Measurements from ENCODE around the gene BPI. TPM values are rescaled to one million over a fixed set of nuclear protein-coding genes. Genes with fewer than 3 reads are reported as not detected.

BPI gene
- total RNA-seq, 2 experiments from 2014 or later, result 0.14 TPM; not detected in 1

GRCh38 chr20:38342713-38343310, 38.9 kb downstream of the BPI start:
- Histone ChIP-seq H3K4me3 (ENCODE audit: low read length) (no peak overlapping the region), H3K36me3 (ENCODE audit: insufficient read depth, low read length) (no peaks in the 10 kb centered on the region), H3K9me3 (ENCODE audit: control insufficient read depth in 1 of 2, insufficient read depth in 1 of 2, low read length in 2 of 2) (peaks cover 4% of the 10 kb centered on the region in 2 experiments), H3K27ac (ENCODE audit: low read depth in 1 of 2, low read length in 2 of 2) (no peak overlapping the region), H3K27me3 (ENCODE audit: control insufficient read depth in 1 of 2, insufficient read depth in 2 of 2, low read length in 2 of 2) (peaks cover 2 to 3% of the 10 kb centered on the region in 2 experiments), H3K4me1 (ENCODE audit: insufficient read depth, low read length) (no peaks in the 10 kb centered on the region)
- ChIA-PET CTCF (no interaction called here), POLR2A (no interaction called here)
- ATAC-seq (ENCODE audit: poor library complexity) (no peak), DNase-seq (no peak)
- H3K4me3 Mint-ChIP-seq, result no peak overlapping the region
- H3K27ac Mint-ChIP-seq, result no peak overlapping the region
- H3K9me3 Mint-ChIP-seq, result no peaks in the 10 kb centered on the region
- H3K4me1 Mint-ChIP-seq (ENCODE audit: low read depth), result no peaks in the 10 kb centered on the region
- peaks cover 12% of the 10 kb centered on the region for H3K27me3 Mint-ChIP-seq
- intact Hi-C loops (cut with DNase I, micrococcal nuclease), result no loop called here
- no peak for TF ChIP-seq CTCF (IDR thresholded peaks at IDR 0.05)
- no peaks in the 10 kb centered on the region for H3K36me3 Mint-ChIP-seq (ENCODE audit: low read depth)

- Histone ChIP-seq H3K36me3 (ENCODE audit: insufficient read depth, low read length) (no peaks in the 10 kb centered on the region), H3K9me3 (ENCODE audit: control insufficient read depth in 1 of 2, insufficient read depth in 1 of 2, low read length in 2 of 2) (no peaks in the 10 kb centered on the region), H3K27ac (ENCODE audit: low read depth in 1 of 2, low read length in 2 of 2) (no peak overlapping the region), H3K27me3 (ENCODE audit: control insufficient read depth in 1 of 2, insufficient read depth in 2 of 2, low read length in 2 of 2) (peaks cover 0 to 2% of the 10 kb centered on the region in 2 experiments), H3K4me3 (ENCODE audit: low read length) (no peak overlapping the region), H3K4me1 (ENCODE audit: insufficient read depth, low read length) (no peaks in the 10 kb centered on the region)
- Mint-ChIP-seq H3K9me3 (no peaks in the 10 kb centered on the region), H3K4me3 (no peak overlapping the region), H3K27ac (no peak overlapping the region), H3K4me1 (ENCODE audit: low read depth) (no peaks in the 10 kb centered on the region), H3K36me3 (ENCODE audit: low read depth) (no peaks in the 10 kb centered on the region), H3K27me3 (peaks cover 6% of the 10 kb centered on the region)
- no peak for ATAC-seq (ENCODE audit: poor library complexity)
- ChIA-PET POLR2A (no interaction called here), CTCF (no interaction called here)
- TF ChIP-seq CTCF (IDR thresholded peaks at IDR 0.05), result no peak
- no peak for DNase-seq
- intact Hi-C loops (cut with DNase I, micrococcal nuclease), result no loop called here
Measured at GRCh38 chr20:38343311-38344106, 39.6 kb downstream of the BPI start.

GRCh38 chr20:38344107-38344701, 40.2 kb downstream of the BPI start:
- CTCF ChIA-PET, result no interaction called here

More at GRCh38 chr20:38344107-38344701, 40.2 kb downstream of the BPI start:
- H3K4me3 ChIP-seq (ENCODE audit: low read length), result no peak overlapping the region
- H3K36me3 ChIP-seq (ENCODE audit: insufficient read depth, low read length), result no peaks in the 10 kb centered on the region
- intact Hi-C loops (cut with DNase I, micrococcal nuclease), result no loop called here
- TF ChIP-seq CTCF (IDR thresholded peaks at IDR 0.05), result no peak
- Mint-ChIP-seq H3K4me3 (no peak overlapping the region), H3K36me3 (ENCODE audit: low read depth) (no peaks in the 10 kb centered on the region), H3K27me3 (peaks cover 6% of the 10 kb centered on the region), H3K27ac (no peak overlapping the region), H3K4me1 (ENCODE audit: low read depth) (no peaks in the 10 kb centered on the region), H3K9me3 (no peaks in the 10 kb centered on the region)
- ATAC-seq (ENCODE audit: poor library complexity), result no peak
- POLR2A ChIA-PET, result no interaction called here
- peaks cover 0 to 2% of the 10 kb centered on the region in 2 experiments for H3K27me3 ChIP-seq (ENCODE audit: control insufficient read depth in 1 of 2, insufficient read depth in 2 of 2, low read length in 2 of 2)
- H3K4me1 ChIP-seq (ENCODE audit: insufficient read depth, low read length), result no peaks in the 10 kb centered on the region
- no peak for DNase-seq
- no peak overlapping the region for H3K27ac ChIP-seq (ENCODE audit: low read depth in 1 of 2, low read length in 2 of 2)
- no peaks in the 10 kb centered on the region for H3K9me3 ChIP-seq (ENCODE audit: control insufficient read depth in 1 of 2, insufficient read depth in 1 of 2, low read length in 2 of 2)
